KMS-11 (cell line): ENCODE measurements around the gene LYRM1.

Experiments
- H2AFZ ChIP-seq: fragments of 200-600 bp; sonication (generic); 2 replicates; pipeline ENCODE4 v1.6.1; 2016; ENCODE audit warnings: antibody characterized with exemption, mixed run types, low read depth
- H3K27ac ChIP-seq: fragments of 200-600 bp; sonication (generic); 2 replicates; pipeline ENCODE4 v1.6.1; 2016; ENCODE audit warnings: mild to moderate bottlenecking, mixed run types
- H3K27me3 ChIP-seq: fragments of 200-600 bp; sonication (generic); 2 replicates; pipeline ENCODE4 v1.6.1; 2017; ENCODE audit warnings: mild to moderate bottlenecking, low read depth, mixed run types, moderate library complexity; ENCODE audit not compliant: insufficient read depth
- H3K36me3 ChIP-seq: fragments of 200-600 bp; sonication (generic); 2 replicates; pipeline ENCODE4 v1.6.1; 2017; ENCODE audit warnings: mild to moderate bottlenecking, mixed run types; ENCODE audit not compliant: insufficient read depth
- H3K4me1 ChIP-seq: fragments of 200-600 bp; sonication (generic); 2 replicates; pipeline ENCODE4 v1.6.1; 2016; ENCODE audit warnings: mild to moderate bottlenecking, low read depth, mixed run types; ENCODE audit not compliant: poor library complexity, severe bottlenecking
- H3K4me2 ChIP-seq: fragments of 200-600 bp; sonication (generic); 2 replicates; pipeline ENCODE4 v1.7.0; 2016; ENCODE audit warnings: mild to moderate bottlenecking, mixed run types
- H3K4me3 ChIP-seq: fragments of 200-600 bp; sonication (generic); IDR thresholded peaks from 2 replicates; pipeline ENCODE4 v1.6.1; 2017; ENCODE audit warnings: low read depth, low read length, mixed read lengths; ENCODE audit not compliant: insufficient read depth
- H3K79me2 ChIP-seq: fragments of 200-600 bp; sonication (generic); 2 replicates; pipeline ENCODE4 v1.6.1; 2016; ENCODE audit warnings: low read depth, mixed run types; ENCODE audit not compliant: insufficient read depth
- H3K9ac ChIP-seq: fragments of 200-600 bp; sonication (generic); 2 replicates; pipeline ENCODE4 v1.6.1; 2016; ENCODE audit warnings: mild to moderate bottlenecking, mixed run types
- H4K20me1 ChIP-seq: fragments of 200-600 bp; sonication (generic); 2 replicates; pipeline ENCODE4 v1.6.1; 2016; ENCODE audit warnings: mild to moderate bottlenecking, mixed run types; ENCODE audit not compliant: insufficient read depth
- TF ChIP-seq, protein P1 (sequence below): fragments of 200-600 bp; sonication (generic); conservative IDR thresholded peaks from 2 replicates; pipeline ENCODE4 v1.6.1; 2017; ENCODE audit warnings: low read depth, mild to moderate bottlenecking, antibody characterized with exemption, low read length, moderate library complexity, mixed read lengths

The LYRM1 gene

DNA sequence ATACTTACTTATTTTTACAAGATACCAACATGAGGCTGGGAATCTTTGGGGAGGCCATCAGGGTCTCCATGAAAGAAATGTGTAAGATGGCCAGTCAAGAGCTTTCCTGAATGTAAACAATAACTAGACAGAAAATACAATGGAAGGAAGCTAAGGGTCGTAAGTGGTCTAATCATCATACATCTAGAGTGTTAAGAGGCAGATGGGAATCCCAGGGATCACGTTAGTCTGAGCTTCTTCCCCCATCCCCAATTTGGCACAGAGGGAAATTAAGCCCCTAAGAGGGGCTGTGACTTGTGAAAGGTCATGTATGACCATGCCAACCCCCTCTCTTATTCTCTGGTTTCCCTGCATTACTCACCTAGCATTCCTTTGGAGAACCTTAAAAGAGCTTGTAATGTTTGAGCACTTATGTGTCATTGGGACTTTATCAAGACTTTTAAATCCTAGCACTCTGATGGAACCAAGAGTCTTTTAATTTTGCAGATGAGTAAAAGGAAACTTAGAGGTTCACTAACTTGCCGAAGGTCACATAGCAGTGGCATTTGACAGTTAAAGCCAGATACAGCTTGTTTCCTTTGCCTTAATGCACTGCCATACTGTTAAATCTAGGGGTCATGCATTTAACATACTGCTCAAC is 46.5 kb upstream of the LYRM1 start:
- H2AFZ ChIP-seq, result no peak overlapping the region
- no peak overlapping the region for H3K4me2 ChIP-seq
- H4K20me1 ChIP-seq, result no peaks in the 10 kb centered on the region
- no peaks in the 10 kb centered on the region for H3K36me3 ChIP-seq
- TF ChIP-seq, protein P1, sequence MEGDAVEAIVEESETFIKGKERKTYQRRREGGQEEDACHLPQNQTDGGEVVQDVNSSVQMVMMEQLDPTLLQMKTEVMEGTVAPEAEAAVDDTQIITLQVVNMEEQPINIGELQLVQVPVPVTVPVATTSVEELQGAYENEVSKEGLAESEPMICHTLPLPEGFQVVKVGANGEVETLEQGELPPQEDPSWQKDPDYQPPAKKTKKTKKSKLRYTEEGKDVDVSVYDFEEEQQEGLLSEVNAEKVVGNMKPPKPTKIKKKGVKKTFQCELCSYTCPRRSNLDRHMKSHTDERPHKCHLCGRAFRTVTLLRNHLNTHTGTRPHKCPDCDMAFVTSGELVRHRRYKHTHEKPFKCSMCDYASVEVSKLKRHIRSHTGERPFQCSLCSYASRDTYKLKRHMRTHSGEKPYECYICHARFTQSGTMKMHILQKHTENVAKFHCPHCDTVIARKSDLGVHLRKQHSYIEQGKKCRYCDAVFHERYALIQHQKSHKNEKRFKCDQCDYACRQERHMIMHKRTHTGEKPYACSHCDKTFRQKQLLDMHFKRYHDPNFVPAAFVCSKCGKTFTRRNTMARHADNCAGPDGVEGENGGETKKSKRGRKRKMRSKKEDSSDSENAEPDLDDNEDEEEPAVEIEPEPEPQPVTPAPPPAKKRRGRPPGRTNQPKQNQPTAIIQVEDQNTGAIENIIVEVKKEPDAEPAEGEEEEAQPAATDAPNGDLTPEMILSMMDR, result no peak
- no peaks in the 10 kb centered on the region for H3K27me3 ChIP-seq
- H3K4me3 ChIP-seq, result no peak overlapping the region
- no peak overlapping the region for H3K27ac ChIP-seq
- no peak overlapping the region for H3K9ac ChIP-seq
- no peaks in the 10 kb centered on the region for H3K4me1 ChIP-seq
- no peaks in the 10 kb centered on the region for H3K79me2 ChIP-seq

DNA sequence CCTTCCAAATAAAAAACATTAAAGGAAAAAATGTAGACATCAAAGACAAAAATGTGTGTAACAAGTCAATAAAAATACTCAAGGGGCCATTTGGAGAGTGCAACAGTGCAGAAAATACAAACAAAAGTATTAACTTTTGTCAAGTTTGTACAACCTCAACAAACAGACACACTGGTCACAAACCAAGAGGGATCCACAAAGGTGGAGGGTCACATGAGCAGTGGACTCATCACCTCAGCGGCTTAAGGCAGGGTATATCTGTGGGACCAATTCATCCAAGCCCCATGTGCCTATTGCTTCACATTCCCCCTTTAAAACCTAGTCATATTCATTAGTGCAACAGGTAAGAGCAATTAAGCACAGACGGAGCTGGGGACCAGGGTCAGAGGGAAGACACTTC is 45.6 kb upstream of the LYRM1 start:
- no peaks in the 10 kb centered on the region for H3K79me2 ChIP-seq
- TF ChIP-seq, protein P1, result no peak

GRCh38 chr16:20857281-20857680 is 43.3 kb upstream of the LYRM1 start:
- H3K79me2 ChIP-seq, result no peaks in the 10 kb centered on the region
- TF ChIP-seq, protein P1, result no peak
- H2AFZ ChIP-seq, result no peak overlapping the region
- no peaks in the 10 kb centered on the region for H4K20me1 ChIP-seq
- no peak overlapping the region for H3K4me2 ChIP-seq
- no peaks in the 10 kb centered on the region for H3K4me1 ChIP-seq
- H3K9ac ChIP-seq, result no peak overlapping the region
- H3K27me3 ChIP-seq, result no peaks in the 10 kb centered on the region
- H3K27ac ChIP-seq, result no peak overlapping the region
- no peak overlapping the region for H3K4me3 ChIP-seq
- no peaks in the 10 kb centered on the region for H3K36me3 ChIP-seq

More for the DNA sequence above, 45.6 kb upstream of the LYRM1 start:
- H3K4me1 ChIP-seq, result no peaks in the 10 kb centered on the region
- no peak overlapping the region for H3K4me2 ChIP-seq
- no peak overlapping the region for H3K9ac ChIP-seq
- H2AFZ ChIP-seq, result no peak overlapping the region
- H3K36me3 ChIP-seq, result no peaks in the 10 kb centered on the region
- H3K4me3 ChIP-seq, result no peak overlapping the region
- no peak overlapping the region for H3K27ac ChIP-seq
- H4K20me1 ChIP-seq, result no peaks in the 10 kb centered on the region
- no peaks in the 10 kb centered on the region for H3K27me3 ChIP-seq

DNA sequence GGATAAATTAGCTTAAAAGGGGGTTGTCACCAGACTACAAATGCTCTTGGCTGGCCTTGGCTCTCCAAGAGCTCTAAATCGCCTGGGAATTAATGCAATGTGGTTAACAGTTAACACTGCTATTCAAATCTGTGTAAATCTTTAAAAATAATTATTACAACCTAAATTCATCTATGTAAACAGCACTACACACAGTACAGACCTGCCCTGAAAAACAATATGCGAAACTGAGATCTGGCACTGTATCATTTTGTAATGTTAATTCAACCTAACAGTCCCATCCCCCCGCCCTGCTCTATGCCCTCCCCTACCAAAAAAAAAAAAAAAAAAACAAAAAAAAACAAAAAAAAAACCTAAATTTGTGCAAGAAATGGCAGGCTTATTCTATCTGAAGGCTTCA is 41.3 kb upstream of the LYRM1 start:
- no peak overlapping the region for H3K4me3 ChIP-seq
- no peaks in the 10 kb centered on the region for H3K27me3 ChIP-seq
- no peaks in the 10 kb centered on the region for H3K4me1 ChIP-seq
- no peak overlapping the region for H3K9ac ChIP-seq
- no peaks in the 10 kb centered on the region for H3K79me2 ChIP-seq
- no peaks in the 10 kb centered on the region for H4K20me1 ChIP-seq
- no peak overlapping the region for H2AFZ ChIP-seq
- no peak overlapping the region for H3K4me2 ChIP-seq
- TF ChIP-seq, protein P1, result no peak
- H3K36me3 ChIP-seq, result no peaks in the 10 kb centered on the region
- H3K27ac ChIP-seq, result no peak overlapping the region
